HG03442 (cell line): ENCODE results near the gene ZNF862.
A peak's percentile ranks its signal among the peaks of the same experiment; 100 is the strongest.
"Not testable (repeated sequence)": the region's sequence is repeated elsewhere in the genome, so short reads cannot be mapped to it uniquely, and the experiment has no call there.

Experiments
- ATAC-seq: cut with Tn5 transposase; IDR thresholded peaks from one replicate; pipeline ENCODE4 v1.9.1; 2021; ENCODE audit warnings: mild to moderate bottlenecking, moderate library complexity; ENCODE audit not compliant: unreplicated experiment

ZNF862 gene

GRCh38 chr7:149879766-149880637 is 41.8 kb downstream of the ZNF862 start:
- ATAC-seq, result no peak

- no peak for ATAC-seq
These were observed 42.6 kb downstream of the ZNF862 start for GRCh38 chr7:149880638-149881311.

- no peak for ATAC-seq
These were observed 43.4 kb downstream of the ZNF862 start for GRCh38 chr7:149881328-149882247.

- no peak for ATAC-seq
These were observed 44.3 kb downstream of the ZNF862 start for GRCh38 chr7:149882248-149883047.

- no peak for ATAC-seq
These were observed 44.9 kb downstream of the ZNF862 start for GRCh38 chr7:149883048-149883438.

- peak; percentile 54 for ATAC-seq
These were observed 45.3 kb downstream of the ZNF862 start for GRCh38 chr7:149883452-149883861.

GRCh38 chr7:149884016-149884415 is 45.8 kb downstream of the ZNF862 start:
- ATAC-seq, result no peak

DNA sequence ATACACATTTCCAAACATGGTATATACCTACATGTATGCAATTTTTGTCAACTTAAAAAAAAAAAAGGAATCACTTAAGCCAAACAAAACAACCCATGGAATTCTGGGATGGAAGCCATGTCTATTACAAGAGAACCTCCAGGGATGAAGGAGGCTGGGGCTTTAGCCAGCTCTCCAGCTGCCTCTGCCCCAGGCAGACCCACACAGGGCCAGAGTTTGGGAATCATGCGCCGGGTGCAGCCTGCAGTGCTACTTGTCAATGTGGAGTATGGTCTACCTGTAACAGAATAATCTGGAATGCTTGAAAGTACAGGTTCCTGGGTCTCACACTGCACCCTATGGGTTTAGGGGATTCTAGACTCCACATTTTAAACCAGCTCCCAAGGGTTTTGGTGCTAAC is 46.4 kb downstream of the ZNF862 start:
- ATAC-seq, result no peak

GRCh38 chr7:149885191-149886017 is 47.2 kb downstream of the ZNF862 start:
- no peak for ATAC-seq

DNA sequence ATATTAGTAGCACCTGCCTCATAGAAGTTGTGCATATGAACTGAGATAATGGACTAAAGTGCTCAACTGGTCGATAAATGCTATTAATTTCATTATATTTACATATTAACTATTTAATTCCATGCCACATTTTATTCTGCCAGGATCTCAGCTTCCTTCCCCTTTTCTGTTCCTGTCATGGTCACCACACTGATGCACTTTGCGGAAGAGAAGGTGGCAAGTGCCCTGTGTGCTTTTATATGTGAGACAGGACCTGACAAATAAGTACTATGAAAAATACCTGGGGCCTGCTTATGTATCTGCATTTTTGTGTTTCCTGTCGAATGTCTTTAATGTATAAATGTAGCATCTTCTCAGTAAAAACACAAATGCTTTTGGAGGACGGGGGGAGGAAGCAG is 47.8 kb downstream of the ZNF862 start:
- no peak for ATAC-seq

GRCh38 chr7:149887311-149887710 is 49.1 kb downstream of the ZNF862 start:
- ATAC-seq, result no peak

DNA sequence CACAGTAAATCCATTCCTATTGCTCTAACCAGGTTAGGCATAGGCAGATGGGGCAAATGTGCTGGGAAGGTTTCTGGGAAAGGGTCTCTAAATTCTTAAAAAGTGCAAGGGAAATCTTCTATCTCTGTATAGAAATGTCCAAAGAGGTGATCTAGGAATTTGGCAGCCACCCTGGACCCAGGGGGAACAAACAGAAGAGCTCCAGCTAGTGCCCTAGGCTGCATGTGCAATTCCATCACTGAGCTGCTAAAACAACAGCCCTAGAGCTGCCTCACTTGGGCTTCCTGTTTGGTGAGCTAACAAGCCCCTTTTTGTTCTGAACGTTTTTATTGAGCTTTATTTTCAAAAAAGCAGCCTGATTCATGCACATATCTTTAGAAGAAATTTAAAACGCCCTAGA is 52.5 kb downstream of the ZNF862 start:
- not testable (repeated sequence) for ATAC-seq

DNA sequence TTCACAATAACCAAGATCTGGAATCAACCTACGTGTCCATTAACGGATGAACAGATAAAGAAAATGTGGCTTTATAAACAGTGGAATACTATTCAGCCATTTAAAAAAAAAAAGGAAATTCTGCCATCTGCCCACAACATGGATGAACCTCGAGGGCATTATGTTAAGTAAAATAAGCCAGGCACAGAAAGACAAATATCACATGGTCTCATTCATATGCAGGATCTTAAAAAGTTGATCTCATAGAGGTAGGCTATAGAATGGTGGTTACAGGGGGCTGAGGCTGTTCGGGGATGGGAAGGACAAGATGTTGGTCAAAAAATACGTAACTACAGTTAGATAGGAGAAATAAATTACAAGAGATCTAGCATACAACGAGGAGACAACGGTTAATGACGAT is 56.8 kb downstream of the ZNF862 start:
- not testable (repeated sequence) for ATAC-seq

GRCh38 chr7:149907776-149908376 is 69.7 kb downstream of the ZNF862 start:
- not testable (repeated sequence) for ATAC-seq

- not testable (repeated sequence) for ATAC-seq
These were observed 72.0 kb downstream of the ZNF862 start for GRCh38 chr7:149910219-149910618.

GRCh38 chr7:149912126-149912525 is 74.0 kb downstream of the ZNF862 start:
- ATAC-seq, result not testable (repeated sequence)
